Measurements from ENCODE around the gene CALHM2.

Gene CALHM2

DNA sequence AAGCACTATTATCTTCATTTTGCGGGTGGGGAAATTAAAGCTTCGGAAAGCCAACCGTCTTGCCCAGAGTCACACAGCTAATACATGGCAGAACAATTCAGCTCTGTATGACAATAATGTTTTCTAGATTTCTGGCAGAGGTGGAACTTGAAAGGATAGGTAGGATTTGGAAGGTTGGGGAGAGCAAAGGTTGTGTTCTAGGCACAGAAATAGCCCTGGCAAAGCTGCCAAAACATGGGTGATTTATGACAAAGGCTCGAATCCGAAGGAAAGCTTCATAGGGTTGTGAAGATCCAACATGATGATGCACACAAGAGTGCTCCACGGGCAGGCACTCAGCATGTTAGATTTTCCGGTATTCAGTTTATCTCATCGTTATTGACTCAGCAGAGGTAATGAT is 36.6 kb downstream of the CALHM2 start:
- no peak for DNase-seq

DNA sequence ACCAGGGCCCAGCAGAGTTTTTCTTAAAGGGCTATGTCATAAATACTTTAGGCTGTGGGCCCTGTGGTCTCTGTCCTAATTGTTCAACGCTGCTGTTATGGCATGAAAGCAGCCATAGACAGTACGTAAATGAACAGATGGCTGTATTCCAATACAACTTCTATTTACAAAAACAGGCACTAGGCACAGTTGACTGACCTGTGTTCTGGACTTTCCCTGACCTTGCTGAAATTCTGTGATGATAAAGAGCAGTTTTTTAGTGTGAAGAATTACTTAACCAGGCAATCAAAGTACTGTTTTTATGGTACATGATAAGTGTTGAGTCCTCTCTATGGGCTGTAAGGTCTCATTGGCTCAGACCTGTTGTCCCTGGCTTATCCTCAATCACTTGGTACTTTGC is 38.6 kb downstream of the CALHM2 start:
- DNase-seq: no peak

DNA sequence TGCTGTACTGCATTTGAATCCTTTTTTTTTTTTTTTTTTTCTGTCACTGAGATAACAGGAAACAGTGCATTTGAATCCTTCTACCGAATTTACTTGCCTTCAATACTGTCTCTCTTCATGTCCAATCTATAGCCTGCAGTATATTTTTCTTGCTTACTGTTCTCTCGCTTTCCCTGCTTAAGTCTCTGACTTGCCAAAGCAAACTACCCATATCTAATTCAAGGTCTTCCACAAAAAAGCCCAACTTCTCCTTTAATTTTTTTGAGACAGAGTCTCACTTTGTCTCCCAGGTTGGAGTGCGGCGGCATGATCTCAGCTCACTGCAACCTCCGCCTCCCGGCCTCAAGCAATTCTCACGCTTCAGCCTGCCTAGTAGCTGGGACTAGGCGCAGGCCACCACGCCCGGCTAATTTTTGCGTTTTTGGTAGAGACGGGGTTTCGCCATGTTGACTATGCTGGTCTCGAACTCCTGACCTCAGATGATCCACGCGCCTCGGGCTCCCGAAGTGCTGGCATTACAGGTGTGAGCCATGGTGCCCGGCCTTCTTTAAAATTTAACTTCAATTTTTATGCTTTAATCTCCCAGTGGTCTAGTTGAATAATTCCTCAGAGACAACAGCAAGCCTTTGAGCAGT is 54.9 kb downstream of the CALHM2 start:
- DNase-seq: no peak

DNA sequence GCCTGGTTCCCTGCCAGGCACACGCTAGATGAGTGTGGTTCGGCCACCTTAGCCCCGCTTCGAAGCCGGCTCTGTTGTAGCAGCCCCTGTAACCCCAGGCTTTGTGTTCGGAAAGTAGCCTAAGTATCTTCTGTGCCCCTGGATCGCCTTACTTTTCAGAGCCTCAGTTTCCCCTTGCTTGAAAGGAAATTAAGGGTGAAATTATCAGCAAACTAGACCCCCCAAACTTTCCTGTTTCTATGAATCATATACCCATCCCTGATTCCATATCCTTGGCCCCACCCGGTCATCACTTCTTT is 55.4 kb downstream of the CALHM2 start:
- DNase-seq: no peak
